ENCODE results near the gene RIT2.

RIT2 gene

GRCh38 chr18:43115076-43115921 lies at the start of gene RIT2:
RIT2 (minus strand) TSS chr18:43115685.
- no peak for DNase-seq (ENCODE audit: low read depth)

- DNase-seq (ENCODE audit: low read depth), result no peak
Measured at GRCh38 chr18:43161528-43161927, 46.0 kb upstream of the RIT2 start.

- DNase-seq (ENCODE audit: low read depth), result no peak
Measured at GRCh38 chr18:43160509-43160908, 45.0 kb upstream of the RIT2 start.

- DNase-seq (ENCODE audit: low read depth), result no peak
Measured at GRCh38 chr18:43159926-43160325, 44.4 kb upstream of the RIT2 start.

- DNase-seq (ENCODE audit: low read depth), result no peak
Measured at GRCh38 chr18:43159086-43159770, 43.7 kb upstream of the RIT2 start.

GRCh38 chr18:43158381-43158780 lies 42.9 kb upstream of the RIT2 start:
- no peak for DNase-seq (ENCODE audit: low read depth)

- DNase-seq (ENCODE audit: low read depth), result no peak
Measured at GRCh38 chr18:43155842-43156241, 40.4 kb upstream of the RIT2 start.

GRCh38 chr18:43148231-43148630 lies 32.7 kb upstream of the RIT2 start:
- DNase-seq (ENCODE audit: low read depth), result no peak

- DNase-seq (ENCODE audit: low read depth), result no peak
Measured at GRCh38 chr18:43141208-43141607, 25.7 kb upstream of the RIT2 start.

GRCh38 chr18:43139288-43139946 lies 23.9 kb upstream of the RIT2 start:
- DNase-seq (ENCODE audit: low read depth), result no peak

GRCh38 chr18:43134876-43135275 lies 19.4 kb upstream of the RIT2 start:
- DNase-seq (ENCODE audit: low read depth), result no peak

- DNase-seq (ENCODE audit: low read depth), result no peak
Measured at GRCh38 chr18:43130716-43131260, 15.3 kb upstream of the RIT2 start.

GRCh38 chr18:43129946-43130524 lies 14.6 kb upstream of the RIT2 start:
- no peak for DNase-seq (ENCODE audit: low read depth)

GRCh38 chr18:43125471-43125870 lies 10.0 kb upstream of the RIT2 start:
- no peak for DNase-seq (ENCODE audit: low read depth)

- DNase-seq (ENCODE audit: low read depth), result no peak
Measured at GRCh38 chr18:43122955-43123354, 7.5 kb upstream of the RIT2 start.

GRCh38 chr18:43116699-43117294 lies 1.3 kb upstream of the RIT2 start:
- no peak for DNase-seq (ENCODE audit: low read depth)

- no peak for DNase-seq (ENCODE audit: low read depth)
Measured at GRCh38 chr18:43113220-43113895, 2.1 kb downstream of the RIT2 start.

- no peak for DNase-seq (ENCODE audit: low read depth)
Measured at GRCh38 chr18:43108882-43109281, 6.6 kb downstream of the RIT2 start.

- DNase-seq (ENCODE audit: low read depth), result no peak
Measured at GRCh38 chr18:43108469-43108868, 7.0 kb downstream of the RIT2 start.

- no peak for DNase-seq (ENCODE audit: low read depth)
Measured at GRCh38 chr18:43093646-43094045, 21.8 kb downstream of the RIT2 start.

- DNase-seq (ENCODE audit: low read depth), result no peak
Measured at GRCh38 chr18:43092539-43092938, 22.9 kb downstream of the RIT2 start.

Data from activated T-cell treated with anti-CD3 and anti-CD28 coated beads for 1 hour (primary cell).